ENCODE results near the gene INTS11.

Gene INTS11

DNA sequence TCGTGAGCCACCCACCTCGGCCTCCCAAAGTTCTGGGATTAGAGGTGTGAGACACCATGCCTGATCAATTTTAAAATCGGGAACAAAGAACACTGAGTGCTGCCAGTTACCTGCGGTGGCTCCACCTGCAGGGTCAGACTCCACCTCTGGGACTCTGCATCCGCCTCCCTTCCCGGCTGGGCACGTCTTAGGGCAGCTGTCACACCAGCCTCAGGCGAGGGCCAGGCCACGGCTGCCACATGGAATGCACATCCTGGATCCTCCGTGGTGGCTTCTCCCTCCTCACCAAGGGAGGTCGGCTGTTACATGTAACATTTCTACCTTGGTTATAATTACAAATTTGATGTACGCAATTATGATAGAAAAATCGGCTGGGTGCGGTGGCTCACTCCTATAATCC is 39.8 kb upstream of the INTS11 start:
- no peak for DNase-seq
- intact Hi-C loops (cut with DNase I; ENCODE audit: low total_unique reads), result no loop called here
- Histone ChIP-seq H3K36me3 (no peaks in the 10 kb centered on the region), H3K4me1 (peaks cover 0 to 31% (median 20%) of the 10 kb centered on the region in 4 donors), H3K4me3 (no peak overlapping the region), H3K9me3 (no peaks in the 10 kb centered on the region), H3K27ac (no peak overlapping the region), H3K27me3 (no peaks in the 10 kb centered on the region)
- TF ChIP-seq, protein P1, sequence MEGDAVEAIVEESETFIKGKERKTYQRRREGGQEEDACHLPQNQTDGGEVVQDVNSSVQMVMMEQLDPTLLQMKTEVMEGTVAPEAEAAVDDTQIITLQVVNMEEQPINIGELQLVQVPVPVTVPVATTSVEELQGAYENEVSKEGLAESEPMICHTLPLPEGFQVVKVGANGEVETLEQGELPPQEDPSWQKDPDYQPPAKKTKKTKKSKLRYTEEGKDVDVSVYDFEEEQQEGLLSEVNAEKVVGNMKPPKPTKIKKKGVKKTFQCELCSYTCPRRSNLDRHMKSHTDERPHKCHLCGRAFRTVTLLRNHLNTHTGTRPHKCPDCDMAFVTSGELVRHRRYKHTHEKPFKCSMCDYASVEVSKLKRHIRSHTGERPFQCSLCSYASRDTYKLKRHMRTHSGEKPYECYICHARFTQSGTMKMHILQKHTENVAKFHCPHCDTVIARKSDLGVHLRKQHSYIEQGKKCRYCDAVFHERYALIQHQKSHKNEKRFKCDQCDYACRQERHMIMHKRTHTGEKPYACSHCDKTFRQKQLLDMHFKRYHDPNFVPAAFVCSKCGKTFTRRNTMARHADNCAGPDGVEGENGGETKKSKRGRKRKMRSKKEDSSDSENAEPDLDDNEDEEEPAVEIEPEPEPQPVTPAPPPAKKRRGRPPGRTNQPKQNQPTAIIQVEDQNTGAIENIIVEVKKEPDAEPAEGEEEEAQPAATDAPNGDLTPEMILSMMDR (IDR thresholded peaks at IDR 0.05), result no peak

DNA sequence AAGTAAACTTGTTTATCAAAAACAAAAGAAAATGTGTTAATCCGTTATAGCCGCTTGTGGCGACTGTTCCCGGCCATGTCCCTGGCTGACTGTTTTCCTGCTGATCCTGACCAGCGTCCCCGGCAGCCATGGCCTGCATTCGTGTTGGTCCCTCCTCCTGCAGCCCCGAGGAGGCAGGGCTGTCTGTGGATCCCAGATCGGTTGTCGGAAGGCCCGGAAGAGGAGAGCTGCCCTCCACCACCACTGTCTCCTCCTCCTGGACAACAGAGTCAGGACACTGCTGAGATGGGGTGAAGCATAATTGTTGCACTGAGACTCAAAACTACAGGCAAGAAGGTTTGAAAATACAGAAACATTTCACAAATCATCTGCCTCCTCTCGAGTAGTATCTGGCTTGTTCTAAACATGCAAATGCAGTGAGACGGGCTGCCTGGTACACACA is 37.5 kb upstream of the INTS11 start:
- Histone ChIP-seq H3K4me3 (no peak overlapping the region), H3K36me3 (no peaks in the 10 kb centered on the region), H3K27me3 (no peaks in the 10 kb centered on the region), H3K9me3 (no peaks in the 10 kb centered on the region), H3K27ac (peak overlapping the region; percentile 23 to 97), H3K4me1 (peaks cover 0 to 54% (median 38%) of the 10 kb centered on the region in 4 donors)
- TF ChIP-seq, protein P1 (IDR thresholded peaks at IDR 0.05), result no peak
- intact Hi-C loops (cut with DNase I; ENCODE audit: low total_unique reads), result no loop called here
- peak; percentile 65 to 81 for DNase-seq

DNA sequence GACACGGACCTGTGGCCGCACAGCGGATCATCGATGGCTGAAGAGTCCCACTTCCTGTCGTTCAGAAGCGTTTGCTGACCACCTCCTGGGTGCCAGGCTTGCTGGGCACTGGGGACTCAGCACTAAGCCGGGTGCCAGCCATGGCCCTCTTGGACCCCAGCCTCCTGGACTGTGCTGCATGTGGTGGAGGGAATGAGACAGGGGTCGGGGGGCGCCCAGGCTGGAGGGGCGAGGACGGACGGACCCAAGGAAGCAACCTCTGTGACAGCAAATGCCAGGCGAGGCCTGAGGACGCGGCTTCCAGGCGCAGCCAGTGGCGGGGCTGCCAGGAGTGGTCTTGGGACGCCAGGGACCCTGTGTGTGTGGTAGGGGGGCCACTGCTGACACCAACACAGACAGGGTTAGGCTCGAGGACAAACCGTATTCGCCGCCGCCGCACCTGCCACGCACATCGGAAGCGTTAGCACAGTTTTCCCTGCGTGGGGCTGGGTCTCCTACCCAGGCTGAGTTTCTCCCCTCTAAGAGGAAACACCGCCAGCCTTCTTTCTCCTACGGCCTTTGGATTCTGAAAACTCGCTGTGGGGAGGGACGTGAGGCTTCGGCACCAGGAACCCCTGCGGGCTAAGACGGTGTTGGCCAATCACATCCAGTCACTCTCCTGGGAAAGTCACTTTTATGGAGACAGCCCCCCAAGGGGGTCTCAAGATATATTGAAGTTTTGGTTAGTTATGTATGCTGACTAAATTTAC is 36.9 kb upstream of the INTS11 start:
- Histone ChIP-seq H3K27ac (peak overlapping the region; percentile 23 to 97), H3K27me3 (no peaks in the 10 kb centered on the region), H3K4me1 (peaks cover 0 to 60% (median 44%) of the 10 kb centered on the region in 4 donors), H3K36me3 (no peaks in the 10 kb centered on the region), H3K4me3 (no peak overlapping the region), H3K9me3 (no peaks in the 10 kb centered on the region)
- TF ChIP-seq, protein P1 (IDR thresholded peaks at IDR 0.05), result no peak
- DNase-seq, result peak in 1 of 2 donors; percentile 65
- intact Hi-C loops (cut with DNase I; ENCODE audit: low total_unique reads), result no loop called here

DNA sequence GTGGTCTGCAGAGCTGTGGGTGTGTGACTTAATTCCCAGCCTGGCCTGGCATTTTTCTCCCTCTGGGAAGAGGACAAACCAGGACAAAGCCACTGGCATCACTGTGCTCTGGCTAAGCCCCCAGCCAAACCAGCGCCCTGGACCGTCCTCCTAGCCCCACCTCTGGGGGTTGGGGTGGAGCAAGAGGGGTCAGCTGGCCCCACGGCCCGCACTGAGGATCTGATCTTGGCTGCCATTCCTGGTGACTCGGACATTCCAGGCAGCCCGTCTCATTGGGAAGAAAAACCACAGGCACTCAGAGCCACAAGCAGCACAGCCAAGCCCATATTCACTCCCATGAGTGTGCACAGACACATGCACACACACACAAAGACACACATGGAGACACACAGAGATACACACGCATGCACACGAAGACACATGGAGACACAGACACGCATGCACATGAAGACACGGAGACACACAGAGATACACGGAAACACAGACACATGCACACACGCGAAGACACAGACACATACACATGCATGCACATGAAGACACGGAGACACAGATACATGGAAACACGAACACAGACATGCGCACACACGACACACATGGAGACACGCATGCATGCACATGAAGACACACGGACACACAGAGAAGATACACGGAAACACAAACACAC is 36.2 kb upstream of the INTS11 start:
- no peak overlapping the region for H3K4me3 ChIP-seq

DNA sequence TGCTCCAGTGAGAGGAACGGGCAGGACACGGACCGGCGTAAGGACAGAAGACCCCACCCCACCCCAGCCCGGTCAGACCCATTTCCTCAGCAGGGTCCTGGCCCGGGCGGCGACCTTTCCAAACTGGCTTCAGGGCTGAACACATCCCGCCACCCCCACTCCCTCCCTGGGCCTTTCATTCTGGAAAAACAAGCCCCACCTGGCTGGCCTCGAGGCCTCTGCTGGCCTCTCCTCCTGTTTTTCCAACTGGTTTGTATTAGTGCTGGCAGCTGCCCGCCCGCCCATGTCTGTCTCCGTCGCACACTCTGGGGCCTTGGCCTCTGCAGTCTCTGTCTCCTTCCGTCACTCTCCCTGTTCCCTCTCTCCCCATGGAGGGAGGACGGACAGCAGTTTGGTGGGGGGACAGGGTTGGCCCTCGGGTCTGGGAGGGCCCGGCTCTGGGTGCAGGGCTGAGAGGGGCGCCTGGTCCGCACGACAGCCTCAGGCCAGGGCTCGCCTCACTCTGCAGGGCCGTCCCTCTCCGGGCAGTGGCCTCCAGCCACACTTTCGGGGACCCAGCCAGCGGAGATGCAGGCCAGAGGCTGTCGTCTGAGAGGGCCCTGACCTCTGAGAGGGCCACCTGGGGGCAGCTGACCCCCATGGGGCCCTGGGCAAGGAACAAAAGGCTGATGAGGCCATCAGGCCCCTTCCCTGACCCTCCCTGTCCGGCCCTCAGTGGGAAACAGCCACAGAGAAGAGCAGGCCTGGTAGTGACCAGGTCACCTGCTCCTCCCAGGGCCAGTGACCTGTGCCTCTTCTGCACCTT is 35.4 kb upstream of the INTS11 start:
- Histone ChIP-seq H3K27me3 (no peaks in the 10 kb centered on the region), H3K27ac (peak overlapping the region; percentile 94 to 97), H3K4me3 (no peak overlapping the region), H3K36me3 (peaks cover 0 to 2% (median 1%) of the 10 kb centered on the region in 3 donors), H3K4me1 (peaks cover 0 to 75% (median 60%) of the 10 kb centered on the region in 4 donors), H3K9me3 (no peaks in the 10 kb centered on the region)
- TF ChIP-seq, protein P1 (IDR thresholded peaks at IDR 0.05), result no peak
- intact Hi-C loops (cut with DNase I; ENCODE audit: low total_unique reads), result no loop called here
- DNase-seq, result peak in 1 of 2 donors; percentile 70

More for the DNA sequence above, 36.2 kb upstream of the INTS11 start:
- Histone ChIP-seq H3K4me1 (peaks cover 0 to 67% (median 52%) of the 10 kb centered on the region in 4 donors), H3K36me3 (no peaks in the 10 kb centered on the region), H3K9me3 (no peaks in the 10 kb centered on the region), H3K27ac (peak overlapping the region; percentile 94 to 97), H3K27me3 (no peaks in the 10 kb centered on the region)
- TF ChIP-seq, protein P1 (IDR thresholded peaks at IDR 0.05), result no peak
- intact Hi-C loops (cut with DNase I; ENCODE audit: low total_unique reads), result no loop called here
- DNase-seq, result peak; percentile 84 to 88
